ENCODE measurements around the gene CLEC16A. TPM values are rescaled to one million over a fixed set of nuclear protein-coding genes. Genes with fewer than 3 reads are reported as not detected.

The CLEC16A gene
- total and polyA plus RNA-seq, 9 of the 15 experiments (the other 6 are each of a cell fraction or from before 2014, with no cell fraction given): 1.00 to 22.3 (median 10.0) TPM

DNA sequence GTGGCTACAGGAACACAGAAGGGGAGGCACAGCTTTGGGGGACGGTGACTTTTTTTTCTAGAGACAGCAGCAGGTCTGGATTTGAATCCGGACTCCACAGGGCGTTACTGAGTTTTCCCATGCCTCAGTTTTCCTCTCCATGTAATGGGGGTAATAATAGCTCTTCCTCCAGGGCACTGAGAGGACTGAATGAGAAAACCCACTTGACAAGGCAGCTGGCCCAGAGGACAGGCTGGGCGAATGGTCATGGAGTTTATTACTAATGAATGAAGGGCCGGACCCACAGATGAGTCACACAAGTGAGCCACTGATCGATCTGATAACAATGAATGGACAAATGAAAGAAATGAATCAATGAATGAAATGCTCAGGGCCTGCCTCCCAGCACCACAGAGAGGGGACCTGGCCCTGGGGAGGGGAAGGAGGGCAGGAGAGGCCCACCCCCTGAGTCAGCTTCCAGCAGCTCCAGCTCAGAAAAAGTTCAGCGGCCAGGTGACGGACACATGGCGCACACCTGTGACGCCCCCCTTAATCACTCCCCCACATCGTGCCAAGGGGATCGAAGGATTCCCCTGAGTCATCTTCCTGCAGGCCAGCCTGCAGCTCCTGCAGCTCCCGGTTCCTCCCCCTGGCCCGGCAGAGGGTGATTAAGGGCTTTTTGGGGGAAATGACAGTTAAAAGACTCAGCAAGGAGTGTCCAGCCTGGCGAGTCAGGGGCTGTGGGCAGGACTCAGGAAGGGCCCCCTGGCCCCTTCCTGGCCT is 257.3 kb downstream of the CLEC16A start (continued):
- TF ChIP-seq, protein P1, sequence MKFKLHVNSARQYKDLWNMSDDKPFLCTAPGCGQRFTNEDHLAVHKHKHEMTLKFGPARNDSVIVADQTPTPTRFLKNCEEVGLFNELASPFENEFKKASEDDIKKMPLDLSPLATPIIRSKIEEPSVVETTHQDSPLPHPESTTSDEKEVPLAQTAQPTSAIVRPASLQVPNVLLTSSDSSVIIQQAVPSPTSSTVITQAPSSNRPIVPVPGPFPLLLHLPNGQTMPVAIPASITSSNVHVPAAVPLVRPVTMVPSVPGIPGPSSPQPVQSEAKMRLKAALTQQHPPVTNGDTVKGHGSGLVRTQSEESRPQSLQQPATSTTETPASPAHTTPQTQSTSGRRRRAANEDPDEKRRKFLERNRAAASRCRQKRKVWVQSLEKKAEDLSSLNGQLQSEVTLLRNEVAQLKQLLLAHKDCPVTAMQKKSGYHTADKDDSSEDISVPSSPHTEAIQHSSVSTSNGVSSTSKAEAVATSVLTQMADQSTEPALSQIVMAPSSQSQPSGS (CRISPR knock-in tag; IDR thresholded peaks at IDR 0.05): no peak
- peak; percentile 5; the same call in 1 of the 2 replicates for TF ChIP-seq RB1 (IDR thresholded peaks at IDR 0.05; ENCODE audit: low read depth)
- TF ChIP-seq, protein P2, sequence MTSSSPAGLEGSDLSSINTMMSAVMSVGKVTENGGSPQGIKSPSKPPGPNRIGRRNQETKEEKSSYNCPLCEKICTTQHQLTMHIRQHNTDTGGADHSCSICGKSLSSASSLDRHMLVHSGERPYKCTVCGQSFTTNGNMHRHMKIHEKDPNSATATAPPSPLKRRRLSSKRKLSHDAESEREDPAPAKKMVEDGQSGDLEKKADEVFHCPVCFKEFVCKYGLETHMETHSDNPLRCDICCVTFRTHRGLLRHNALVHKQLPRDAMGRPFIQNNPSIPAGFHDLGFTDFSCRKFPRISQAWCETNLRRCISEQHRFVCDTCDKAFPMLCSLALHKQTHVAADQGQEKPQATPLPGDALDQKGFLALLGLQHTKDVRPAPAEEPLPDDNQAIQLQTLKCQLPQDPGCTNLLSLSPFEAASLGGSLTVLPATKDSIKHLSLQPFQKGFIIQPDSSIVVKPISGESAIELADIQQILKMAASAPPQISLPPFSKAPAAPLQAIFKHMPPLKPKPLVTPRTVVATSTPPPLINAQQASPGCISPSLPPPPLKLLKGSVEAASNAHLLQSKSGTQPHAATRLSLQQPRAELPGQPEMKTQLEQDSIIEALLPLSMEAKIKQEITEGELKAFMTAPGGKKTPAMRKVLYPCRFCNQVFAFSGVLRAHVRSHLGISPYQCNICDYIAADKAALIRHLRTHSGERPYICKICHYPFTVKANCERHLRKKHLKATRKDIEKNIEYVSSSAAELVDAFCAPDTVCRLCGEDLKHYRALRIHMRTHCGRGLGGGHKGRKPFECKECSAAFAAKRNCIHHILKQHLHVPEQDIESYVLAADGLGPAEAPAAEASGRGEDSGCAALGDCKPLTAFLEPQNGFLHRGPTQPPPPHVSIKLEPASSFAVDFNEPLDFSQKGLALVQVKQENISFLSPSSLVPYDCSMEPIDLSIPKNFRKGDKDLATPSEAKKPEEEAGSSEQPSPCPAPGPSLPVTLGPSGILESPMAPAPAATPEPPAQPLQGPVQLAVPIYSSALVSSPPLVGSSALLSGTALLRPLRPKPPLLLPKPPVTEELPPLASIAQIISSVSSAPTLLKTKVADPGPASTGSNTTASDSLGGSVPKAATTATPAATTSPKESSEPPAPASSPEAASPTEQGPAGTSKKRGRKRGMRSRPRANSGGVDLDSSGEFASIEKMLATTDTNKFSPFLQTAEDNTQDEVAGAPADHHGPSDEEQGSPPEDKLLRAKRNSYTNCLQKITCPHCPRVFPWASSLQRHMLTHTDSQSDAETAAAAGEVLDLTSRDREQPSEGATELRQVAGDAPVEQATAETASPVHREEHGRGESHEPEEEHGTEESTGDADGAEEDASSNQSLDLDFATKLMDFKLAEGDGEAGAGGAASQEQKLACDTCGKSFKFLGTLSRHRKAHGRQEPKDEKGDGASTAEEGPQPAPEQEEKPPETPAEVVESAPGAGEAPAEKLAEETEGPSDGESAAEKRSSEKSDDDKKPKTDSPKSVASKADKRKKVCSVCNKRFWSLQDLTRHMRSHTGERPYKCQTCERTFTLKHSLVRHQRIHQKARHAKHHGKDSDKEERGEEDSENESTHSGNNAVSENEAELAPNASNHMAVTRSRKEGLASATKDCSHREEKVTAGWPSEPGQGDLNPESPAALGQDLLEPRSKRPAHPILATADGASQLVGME (CRISPR knock-in tag; IDR thresholded peaks at IDR 0.05): peak; percentile 63; the same call in 1 of the 2 replicates
- no peak for TF ChIP-seq CAMTA2 (CRISPR knock-in tag; conservative IDR thresholded peaks at IDR 0.05)
- TF ChIP-seq ZNF41 (CRISPR knock-in tag; conservative IDR thresholded peaks at IDR 0.05): no peak
- no peak for TF ChIP-seq CEBPG (CRISPR knock-in tag; IDR thresholded peaks at IDR 0.05)
- TF ChIP-seq CEBPG (tag; conservative IDR thresholded peaks at IDR 0.05 in 1 of 2, IDR thresholded peaks at IDR 0.05 in 1 of 2): no peak
- TF ChIP-seq NR4A1 (CRISPR knock-in tag; IDR thresholded peaks at IDR 0.05): peak; percentile 71; the same call in 1 of the 2 replicates
- TF ChIP-seq NR4A1 (tag; IDR thresholded peaks at IDR 0.05): peak; percentile 61; the same call in 1 of the 2 replicates
- TF ChIP-seq, protein P3, sequence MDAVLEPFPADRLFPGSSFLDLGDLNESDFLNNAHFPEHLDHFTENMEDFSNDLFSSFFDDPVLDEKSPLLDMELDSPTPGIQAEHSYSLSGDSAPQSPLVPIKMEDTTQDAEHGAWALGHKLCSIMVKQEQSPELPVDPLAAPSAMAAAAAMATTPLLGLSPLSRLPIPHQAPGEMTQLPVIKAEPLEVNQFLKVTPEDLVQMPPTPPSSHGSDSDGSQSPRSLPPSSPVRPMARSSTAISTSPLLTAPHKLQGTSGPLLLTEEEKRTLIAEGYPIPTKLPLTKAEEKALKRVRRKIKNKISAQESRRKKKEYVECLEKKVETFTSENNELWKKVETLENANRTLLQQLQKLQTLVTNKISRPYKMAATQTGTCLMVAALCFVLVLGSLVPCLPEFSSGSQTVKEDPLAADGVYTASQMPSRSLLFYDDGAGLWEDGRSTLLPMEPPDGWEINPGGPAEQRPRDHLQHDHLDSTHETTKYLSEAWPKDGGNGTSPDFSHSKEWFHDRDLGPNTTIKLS (IDR thresholded peaks at IDR 0.05; ENCODE audit: borderline replicate concordance, low read depth): no peak
- TF ChIP-seq, protein P4, sequence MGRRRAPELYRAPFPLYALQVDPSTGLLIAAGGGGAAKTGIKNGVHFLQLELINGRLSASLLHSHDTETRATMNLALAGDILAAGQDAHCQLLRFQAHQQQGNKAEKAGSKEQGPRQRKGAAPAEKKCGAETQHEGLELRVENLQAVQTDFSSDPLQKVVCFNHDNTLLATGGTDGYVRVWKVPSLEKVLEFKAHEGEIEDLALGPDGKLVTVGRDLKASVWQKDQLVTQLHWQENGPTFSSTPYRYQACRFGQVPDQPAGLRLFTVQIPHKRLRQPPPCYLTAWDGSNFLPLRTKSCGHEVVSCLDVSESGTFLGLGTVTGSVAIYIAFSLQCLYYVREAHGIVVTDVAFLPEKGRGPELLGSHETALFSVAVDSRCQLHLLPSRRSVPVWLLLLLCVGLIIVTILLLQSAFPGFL (CRISPR knock-in tag; IDR thresholded peaks at IDR 0.05): no peak
- peak; percentile 82 for TF ChIP-seq CREB1 (IDR thresholded peaks at IDR 0.05)
- peak; percentile 90 for TF ChIP-seq CREB1 (CRISPR knock-in tag; IDR thresholded peaks at IDR 0.05)
- TF ChIP-seq ZNF444 (CRISPR knock-in tag; IDR thresholded peaks at IDR 0.05): no peak
- TF ChIP-seq, protein P5, sequence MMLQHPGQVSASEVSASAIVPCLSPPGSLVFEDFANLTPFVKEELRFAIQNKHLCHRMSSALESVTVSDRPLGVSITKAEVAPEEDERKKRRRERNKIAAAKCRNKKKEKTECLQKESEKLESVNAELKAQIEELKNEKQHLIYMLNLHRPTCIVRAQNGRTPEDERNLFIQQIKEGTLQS (IDR thresholded peaks at IDR 0.05): peak; percentile 95
- TF ChIP-seq, protein P5 (CRISPR knock-in tag; conservative IDR thresholded peaks at IDR 0.05): no peak
- TF ChIP-seq SMARCB1 (IDR thresholded peaks at IDR 0.05; ENCODE audit: insufficient read length, low read depth): peak; percentile 79

Data from K562 (cell line).